Keratinocyte (primary cell): ENCODE results near the gene TFB1M. TPM values are rescaled to one million over a fixed set of nuclear protein-coding genes. Genes with fewer than 3 reads are reported as not detected.

Experiments
- DNase-seq: peaks from one replicate; pipeline ENCODE4 v3.0.0-alpha.2; 2011; ENCODE audit warnings: low read depth, missing footprints, low spot score
- FAIRE-seq: peaks from 2 replicates; lab custom pipeline; 2011; peaks lifted over from hg19 to GRCh38; lab: Jason Lieb, UNC
- H2AFZ ChIP-seq: 2 replicates; pipeline ENCODE4 v1.6.0; 2012; ENCODE audit warnings: low read length, control low read depth, inconsistent platforms; ENCODE audit not compliant: control insufficient read depth
- H3K27ac ChIP-seq: 2 replicates; pipeline ENCODE4 v1.5.1; 2011; ENCODE audit warnings: low read length; ENCODE audit not compliant: control insufficient read depth, insufficient read depth
- H3K27me3 ChIP-seq: 3 replicates; pipeline ENCODE4 v1.6.0; 2011; ENCODE audit warnings: low read length; ENCODE audit not compliant: control insufficient read depth, insufficient read depth; ENCODE audit errors: extremely low read depth
- H3K36me3 ChIP-seq, 2 experiments: 2 replicates in 1 of 2; 3 replicates in 1 of 2; pipeline ENCODE4 v1.5.1; 2011; ENCODE audit warnings: low read length in 2 of 2, mild to moderate bottlenecking in 1 of 2; ENCODE audit not compliant: control insufficient read depth in 2 of 2, insufficient read depth in 2 of 2; ENCODE audit errors: extremely low read depth in 1 of 2
- H3K4me1 ChIP-seq: 3 replicates; pipeline ENCODE4 v1.5.1; 2011; ENCODE audit warnings: low read length; ENCODE audit not compliant: control insufficient read depth, insufficient read depth; ENCODE audit errors: extremely low read depth
- H3K4me2 ChIP-seq: 3 replicates; pipeline ENCODE4 v1.6.0; 2011; ENCODE audit warnings: low read depth, low read length; ENCODE audit not compliant: control insufficient read depth, insufficient read depth; ENCODE audit errors: extremely low read depth
- H3K4me3 ChIP-seq, 3 experiments: fragments of 200-600 bp in 1 of 3; sonication (generic) in 1 of 3; 2 replicates in 2 of 3; 3 replicates in 1 of 3; pipeline ENCODE4 v1.5.1; 2011 to 2016; ENCODE audit warnings: low read length in 3 of 3, mild to moderate bottlenecking in 3 of 3, control low read depth in 2 of 3, inconsistent platforms in 1 of 3, low read depth in 1 of 3, mixed read lengths in 1 of 3, mixed run types in 1 of 3, moderate library complexity in 1 of 3; ENCODE audit not compliant: control insufficient read depth in 2 of 3, insufficient read depth in 2 of 3; ENCODE audit errors: extremely low read depth in 1 of 3
- H3K79me2 ChIP-seq: 2 replicates; pipeline ENCODE4 v1.6.0; 2012; ENCODE audit warnings: low read length; ENCODE audit not compliant: control insufficient read depth, insufficient read depth
- H3K9ac ChIP-seq: 3 replicates; pipeline ENCODE4 v1.6.0; 2011; ENCODE audit warnings: low read length; ENCODE audit not compliant: control insufficient read depth, insufficient read depth; ENCODE audit errors: extremely low read depth
- H3K9me1 ChIP-seq: 3 replicates; pipeline ENCODE4 v1.6.0; 2011; ENCODE audit warnings: low read length; ENCODE audit not compliant: control insufficient read depth, insufficient read depth; ENCODE audit errors: extremely low read depth
- H3K9me3 ChIP-seq: 2 replicates; pipeline ENCODE4 v1.5.1; 2012; ENCODE audit warnings: low read depth, low read length; ENCODE audit not compliant: control insufficient read depth
- H4K20me1 ChIP-seq: 3 replicates; pipeline ENCODE4 v1.6.0; 2011; ENCODE audit warnings: low read length; ENCODE audit not compliant: control insufficient read depth, insufficient read depth; ENCODE audit errors: extremely low read depth
- EZH2 ChIP-seq: IDR thresholded peaks from one replicate; pipeline ENCODE4 v1.6.1; 2012; ENCODE audit warnings: inconsistent platforms, mild to moderate bottlenecking, low read length, moderate library complexity
- dilution Hi-C: fragments of 300-500 bp; cut with MboI; formaldehyde crosslinking; loops from one replicate; pipeline ENCODE4 v1.7.0; 2020; ENCODE audit warnings: low sequenced_read_pairs; ENCODE audit not compliant: extremely low pct_ligation_motif_present
- polyA plus RNA-seq, 5 experiments: library from polyadenylated mRNA; depleted of rRNA in 3 of 5; stranded (reverse) in 3 of 5; stranded (forward) in 1 of 5; unstranded in 1 of 5; fragments of >200 nt; gene quantifications; 1 replicate in 1 of 5; 2 replicates in 3 of 5; 3 replicates in 1 of 5; pipeline versions ENCODE4 v1.2.1 to v1.2.3, GENCODE V29; 2011 to 2012; ENCODE audit warnings: missing spikeins in 2 of 5, low read depth in 1 of 5, low replicate concordance in 1 of 5
- TF ChIP-seq, protein P1 (sequence below), 3 experiments: IDR thresholded peaks in 1 of 3; conservative IDR thresholded peaks in 1 of 3; optimal IDR thresholded peaks in 1 of 3; 2 replicates in 2 of 3; 3 replicates in 1 of 3; pipeline versions ENCODE3 to v1.5.1; 2011; ENCODE audit warnings: low read length in 3 of 3, mild to moderate bottlenecking in 3 of 3, moderate library complexity in 2 of 3, control low read depth in 1 of 3, inconsistent platforms in 1 of 3; ENCODE audit not compliant: insufficient read depth in 2 of 3; ENCODE audit errors: extremely low read depth in 1 of 3

TFB1M gene
- polyA plus RNA-seq, 1 donor (not counting 4 experiments of a cell fraction or from before 2014, with no cell fraction given) = 38.6 TPM

DNA sequence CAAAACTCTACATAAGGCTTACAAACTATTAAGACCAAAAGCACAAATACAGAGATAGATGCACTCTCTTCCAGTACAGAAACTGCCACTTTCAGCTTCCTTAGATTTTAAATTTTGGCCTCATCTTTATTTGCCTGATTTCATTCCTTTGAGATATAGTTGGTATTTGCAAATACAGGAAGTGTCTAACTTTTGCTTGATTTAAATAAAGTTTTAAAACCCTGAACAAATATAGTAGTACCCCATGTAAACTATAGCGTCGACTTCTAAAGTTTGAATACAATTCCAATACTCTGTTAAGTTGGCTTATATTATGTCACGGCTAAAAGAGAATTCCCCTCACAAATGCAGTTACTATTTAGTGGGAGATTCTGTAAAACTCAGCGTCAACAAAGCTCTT, 51.6 kb downstream of the TFB1M start:
- no peak overlapping the region for H3K4me3 ChIP-seq
- H3K9me3 ChIP-seq = no peaks in the 10 kb centered on the region
- H3K4me1 ChIP-seq = peaks cover 17% of the 10 kb centered on the region
- H3K27me3 ChIP-seq = no peaks in the 10 kb centered on the region
- H3K27ac ChIP-seq = no peak overlapping the region
- TF ChIP-seq EZH2 = no peak
- TF ChIP-seq, protein P1, sequence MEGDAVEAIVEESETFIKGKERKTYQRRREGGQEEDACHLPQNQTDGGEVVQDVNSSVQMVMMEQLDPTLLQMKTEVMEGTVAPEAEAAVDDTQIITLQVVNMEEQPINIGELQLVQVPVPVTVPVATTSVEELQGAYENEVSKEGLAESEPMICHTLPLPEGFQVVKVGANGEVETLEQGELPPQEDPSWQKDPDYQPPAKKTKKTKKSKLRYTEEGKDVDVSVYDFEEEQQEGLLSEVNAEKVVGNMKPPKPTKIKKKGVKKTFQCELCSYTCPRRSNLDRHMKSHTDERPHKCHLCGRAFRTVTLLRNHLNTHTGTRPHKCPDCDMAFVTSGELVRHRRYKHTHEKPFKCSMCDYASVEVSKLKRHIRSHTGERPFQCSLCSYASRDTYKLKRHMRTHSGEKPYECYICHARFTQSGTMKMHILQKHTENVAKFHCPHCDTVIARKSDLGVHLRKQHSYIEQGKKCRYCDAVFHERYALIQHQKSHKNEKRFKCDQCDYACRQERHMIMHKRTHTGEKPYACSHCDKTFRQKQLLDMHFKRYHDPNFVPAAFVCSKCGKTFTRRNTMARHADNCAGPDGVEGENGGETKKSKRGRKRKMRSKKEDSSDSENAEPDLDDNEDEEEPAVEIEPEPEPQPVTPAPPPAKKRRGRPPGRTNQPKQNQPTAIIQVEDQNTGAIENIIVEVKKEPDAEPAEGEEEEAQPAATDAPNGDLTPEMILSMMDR (optimal IDR thresholded peaks at IDR 0.05 in 1 of 3, IDR thresholded peaks at IDR 0.05 in 1 of 3, conservative IDR thresholded peaks at IDR 0.05 in 1 of 3; ENCODE audit: extremely low read depth in 1 of 3, insufficient read depth in 2 of 3, low read length in 3 of 3) = no peak
- no peak for DNase-seq
- no peak overlapping the region for H3K4me2 ChIP-seq
- dilution Hi-C loops = no loop called here
- no peak for FAIRE-seq
- H3K9ac ChIP-seq = no peak overlapping the region
- no peak overlapping the region for H2AFZ ChIP-seq
- peaks cover 39% of the 10 kb centered on the region for H3K79me2 ChIP-seq
- H3K9me1 ChIP-seq = no peaks in the 10 kb centered on the region
- H4K20me1 ChIP-seq = no peaks in the 10 kb centered on the region
- H3K36me3 ChIP-seq = peaks cover 15 to 26% of the 10 kb centered on the region in 2 experiments

GRCh38 chr6:155261111-155261900, 53.0 kb downstream of the TFB1M start:
- H3K4me3 ChIP-seq = no peak overlapping the region
- TF ChIP-seq, protein P1 (optimal IDR thresholded peaks at IDR 0.05 in 1 of 3, IDR thresholded peaks at IDR 0.05 in 1 of 3, conservative IDR thresholded peaks at IDR 0.05 in 1 of 3; ENCODE audit: extremely low read depth in 1 of 3, insufficient read depth in 2 of 3, low read length in 3 of 3) = no peak
- no peak for TF ChIP-seq EZH2
- H3K4me2 ChIP-seq = no peak overlapping the region
- peaks cover 37% of the 10 kb centered on the region for H3K79me2 ChIP-seq
- no peak for DNase-seq
- H3K9ac ChIP-seq = no peak overlapping the region
- H2AFZ ChIP-seq = no peak overlapping the region
- peaks cover 21 to 34% of the 10 kb centered on the region in 2 experiments for H3K36me3 ChIP-seq
- H4K20me1 ChIP-seq = no peaks in the 10 kb centered on the region
- H3K27me3 ChIP-seq = no peaks in the 10 kb centered on the region
- H3K9me3 ChIP-seq = no peaks in the 10 kb centered on the region
- dilution Hi-C loops = no loop called here
- peaks cover 13% of the 10 kb centered on the region for H3K4me1 ChIP-seq
- H3K9me1 ChIP-seq = no peaks in the 10 kb centered on the region
- no peak overlapping the region for H3K27ac ChIP-seq
- FAIRE-seq = no peak
